Body of pancreas (tissue), 4 donors: ENCODE measurements around the gene SASH3.

Experiments
- CTCF ChIP-seq, 7 experiments: fragments of 450-650 bp in 4 of 7; fragments of 200-600 bp in 3 of 7; sonication (generic) in 3 of 7; IDR thresholded peaks; one replicate each; pipeline ENCODE4 v1.5.1; 2016 to 2019; ENCODE audit warnings: antibody characterized with exemption in 7 of 7
- POLR2A ChIP-seq, 3 donors: fragments of 450-650 bp; IDR thresholded peaks; one replicate each; pipeline ENCODE4 v1.6.1; 2016; ENCODE audit warnings: antibody characterized with exemption in 3 of 3, mild to moderate bottlenecking in 2 of 3

- no peak for TF ChIP-seq CTCF (IDR thresholded peaks at IDR 0.05)
- TF ChIP-seq POLR2A (IDR thresholded peaks at IDR 0.05) = no peak
These were observed 5.6 kb downstream of the SASH3 start for GRCh38 chrX:129785160-129785947.
